Sigmoid colon (tissue), 3 donors: ENCODE data around the gene DPY19L1.

ENCODE experiments used
- CTCF ChIP-seq, 4 experiments: fragments of 450-650 bp in 3 of 4; fragments of 200-600 bp in 1 of 4; IDR thresholded peaks; one replicate each; pipeline ENCODE4 v1.5.1; 2016 to 2019; ENCODE audit warnings: antibody characterized with exemption in 4 of 4, mild to moderate bottlenecking in 3 of 4, moderate library complexity in 2 of 4
- POLR2A ChIP-seq, 2 donors: fragments of 450-650 bp; IDR thresholded peaks; one replicate each; pipeline ENCODE4 v1.6.1; 2016; ENCODE audit warnings: antibody characterized with exemption in 2 of 2, mild to moderate bottlenecking in 2 of 2, moderate library complexity in 2 of 2

DNA sequence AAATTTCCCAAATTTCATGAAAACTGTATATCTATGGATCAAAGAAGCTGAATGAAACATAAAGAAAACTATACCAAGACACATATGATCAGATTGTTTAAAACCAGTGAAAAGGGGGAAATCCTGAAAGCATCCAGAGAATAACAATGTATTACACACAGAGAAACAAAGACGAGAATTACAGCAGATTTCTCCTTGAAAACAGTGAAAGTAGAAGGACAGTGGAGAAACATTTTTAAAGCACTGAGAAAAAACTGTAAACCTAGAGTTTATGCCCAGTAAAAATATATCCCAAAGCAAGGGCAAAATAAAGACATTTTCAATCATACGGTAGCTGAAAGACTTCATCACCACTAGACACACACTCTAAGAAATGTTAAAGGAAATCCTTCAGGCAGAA lies 121.0 kb downstream of the DPY19L1 start:
- TF ChIP-seq CTCF (IDR thresholded peaks at IDR 0.05) (no peak), POLR2A (IDR thresholded peaks at IDR 0.05) (no peak)
